GM19452 (cell line): Measurements from ENCODE around the gene PIK3IP1.

ENCODE experiments used
- ATAC-seq: cut with Tn5 transposase; IDR thresholded peaks from one replicate; pipeline ENCODE4 v1.9.1; 2021; ENCODE audit not compliant: unreplicated experiment

The PIK3IP1 gene

DNA sequence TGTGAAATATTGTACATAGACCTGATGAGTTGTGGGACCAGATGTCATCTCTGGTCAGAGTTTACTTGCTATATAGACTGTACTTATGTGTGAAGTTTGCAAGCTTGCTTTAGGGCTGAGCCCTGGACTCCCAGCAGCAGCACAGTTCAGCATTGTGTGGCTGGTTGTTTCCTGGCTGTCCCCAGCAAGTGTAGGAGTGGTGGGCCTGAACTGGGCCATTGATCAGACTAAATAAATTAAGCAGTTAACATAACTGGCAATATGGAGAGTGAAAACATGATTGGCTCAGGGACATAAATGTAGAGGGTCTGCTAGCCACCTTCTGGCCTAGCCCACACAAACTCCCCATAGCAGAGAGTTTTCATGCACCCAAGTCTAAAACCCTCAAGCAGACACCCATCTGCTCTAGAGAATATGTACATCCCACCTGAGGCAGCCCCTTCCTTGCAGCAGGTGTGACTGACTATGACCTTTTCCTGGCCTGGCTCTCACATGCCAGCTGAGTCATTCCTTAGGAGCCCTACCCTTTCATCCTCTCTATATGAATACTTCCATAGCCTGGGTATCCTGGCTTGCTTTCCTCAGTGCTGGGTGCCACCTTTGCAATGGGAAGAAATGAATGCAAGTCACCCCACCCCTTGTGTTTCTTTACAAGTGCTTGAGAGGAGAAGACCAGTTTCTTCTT is 12.3 kb downstream of the PIK3IP1 start:
- no peak for ATAC-seq

DNA sequence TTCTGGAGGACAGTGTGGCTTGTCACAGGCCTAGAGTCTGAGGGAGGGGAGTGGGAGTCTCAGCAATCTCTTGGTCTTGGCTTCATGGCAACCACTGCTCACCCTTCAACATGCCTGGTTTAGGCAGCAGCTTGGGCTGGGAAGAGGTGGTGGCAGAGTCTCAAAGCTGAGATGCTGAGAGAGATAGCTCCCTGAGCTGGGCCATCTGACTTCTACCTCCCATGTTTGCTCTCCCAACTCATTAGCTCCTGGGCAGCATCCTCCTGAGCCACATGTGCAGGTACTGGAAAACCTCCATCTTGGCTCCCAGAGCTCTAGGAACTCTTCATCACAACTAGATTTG is 13.0 kb downstream of the PIK3IP1 start:
- ATAC-seq, result no peak

DNA sequence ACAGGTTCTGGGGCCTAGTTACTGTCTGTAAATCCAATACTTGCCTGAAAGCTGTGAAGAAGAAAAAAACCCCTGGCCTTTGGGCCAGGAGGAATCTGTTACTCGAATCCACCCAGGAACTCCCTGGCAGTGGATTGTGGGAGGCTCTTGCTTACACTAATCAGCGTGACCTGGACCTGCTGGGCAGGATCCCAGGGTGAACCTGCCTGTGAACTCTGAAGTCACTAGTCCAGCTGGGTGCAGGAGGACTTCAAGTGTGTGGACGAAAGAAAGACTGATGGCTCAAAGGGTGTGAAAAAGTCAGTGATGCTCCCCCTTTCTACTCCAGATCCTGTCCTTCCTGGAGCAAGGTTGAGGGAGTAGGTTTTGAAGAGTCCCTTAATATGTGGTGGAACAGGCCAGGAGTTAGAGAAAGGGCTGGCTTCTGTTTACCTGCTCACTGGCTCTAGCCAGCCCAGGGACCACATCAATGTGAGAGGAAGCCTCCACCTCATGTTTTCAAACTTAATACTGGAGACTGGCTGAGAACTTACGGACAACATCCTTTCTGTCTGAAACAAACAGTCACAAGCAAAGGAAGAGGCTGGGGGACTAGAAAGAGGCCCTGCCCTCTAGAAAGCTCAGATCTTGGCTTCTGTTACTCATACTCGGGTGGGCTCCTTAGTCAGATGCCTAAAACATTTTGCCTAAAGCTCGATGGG is 13.5 kb downstream of the PIK3IP1 start:
- no peak for ATAC-seq

DNA sequence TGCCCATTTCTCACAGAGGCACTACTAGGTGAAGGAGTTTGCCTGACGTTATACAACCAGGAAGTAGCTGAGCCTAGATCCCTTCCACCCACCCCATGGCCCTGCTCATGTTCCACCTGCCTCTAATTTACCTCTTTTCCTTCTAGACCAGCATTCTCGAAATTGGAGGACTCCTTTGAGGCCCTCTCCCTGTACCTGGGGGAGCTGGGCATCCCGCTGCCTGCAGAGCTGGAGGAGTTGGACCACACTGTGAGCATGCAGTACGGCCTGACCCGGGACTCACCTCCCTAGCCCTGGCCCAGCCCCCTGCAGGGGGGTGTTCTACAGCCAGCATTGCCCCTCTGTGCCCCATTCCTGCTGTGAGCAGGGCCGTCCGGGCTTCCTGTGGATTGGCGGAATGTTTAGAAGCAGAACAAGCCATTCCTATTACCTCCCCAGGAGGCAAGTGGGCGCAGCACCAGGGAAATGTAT is 14.1 kb downstream of the PIK3IP1 start:
- no peak for ATAC-seq

DNA sequence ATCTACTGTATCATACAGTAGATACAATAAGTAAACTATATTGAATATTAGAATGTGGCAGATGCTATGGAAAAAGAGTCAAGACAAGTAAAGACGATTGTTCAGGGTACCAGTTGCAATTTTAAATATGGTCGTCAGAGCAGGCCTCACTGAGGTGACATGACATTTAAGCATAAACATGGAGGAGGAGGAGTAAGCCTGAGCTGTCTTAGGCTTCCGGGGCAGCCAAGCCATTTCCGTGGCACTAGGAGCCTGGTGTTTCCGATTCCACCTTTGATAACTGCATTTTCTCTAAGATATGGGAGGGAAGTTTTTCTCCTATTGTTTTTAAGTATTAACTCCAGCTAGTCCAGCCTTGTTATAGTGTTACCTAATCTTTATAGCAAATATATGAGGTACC is 14.5 kb downstream of the PIK3IP1 start:
- no peak for ATAC-seq

DNA sequence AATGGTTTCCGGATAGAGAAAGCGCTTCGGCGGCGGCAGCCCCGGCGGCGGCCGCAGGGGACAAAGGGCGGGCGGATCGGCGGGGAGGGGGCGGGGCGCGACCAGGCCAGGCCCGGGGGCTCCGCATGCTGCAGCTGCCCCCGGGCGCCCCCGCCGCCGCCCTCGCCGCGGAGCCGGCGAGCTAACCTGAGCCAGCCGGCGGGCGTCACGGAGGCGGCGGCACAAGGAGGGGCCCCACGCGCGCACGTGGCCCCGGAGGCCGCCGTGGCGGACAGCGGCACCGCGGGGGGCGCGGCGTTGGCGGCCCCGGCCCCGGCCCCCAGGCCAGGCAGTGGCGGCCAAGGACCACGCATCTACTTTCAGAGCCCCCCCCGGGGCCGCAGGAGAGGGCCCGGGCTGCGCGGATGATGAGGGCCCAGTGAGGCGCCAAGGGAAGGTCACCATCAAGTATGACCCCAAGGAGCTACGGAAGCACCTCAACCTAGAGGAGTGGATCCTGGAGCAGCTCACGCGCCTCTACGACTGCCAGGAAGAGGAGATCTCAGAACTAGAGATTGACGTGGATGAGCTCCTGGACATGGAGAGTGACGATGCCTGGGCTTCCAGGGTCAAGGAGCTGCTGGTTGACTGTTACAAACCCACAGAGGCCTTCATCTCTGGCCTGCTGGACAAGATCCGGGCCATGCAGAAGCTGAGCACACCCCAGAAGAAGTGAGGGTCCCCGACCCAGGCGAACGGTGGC is 15.7 kb downstream of the PIK3IP1 start:
- no peak for ATAC-seq

DNA sequence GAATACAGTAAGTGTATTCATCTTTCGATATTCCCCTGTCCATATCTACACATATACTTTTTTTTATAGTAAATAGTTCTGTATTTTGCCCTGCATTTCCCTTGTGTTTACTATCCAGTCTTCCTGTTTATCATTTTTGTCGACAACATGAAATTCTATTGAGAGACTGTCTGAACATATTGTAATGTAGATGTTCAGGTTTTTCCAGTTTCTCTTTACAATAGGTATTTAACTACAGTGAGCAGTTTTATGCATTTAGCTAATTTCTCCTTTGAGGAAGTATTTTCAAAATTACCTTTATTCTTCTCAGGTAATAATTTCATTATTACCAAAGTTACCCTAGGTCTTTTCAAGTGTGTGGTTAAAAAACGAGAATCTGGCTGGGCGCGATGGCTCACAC is 16.7 kb downstream of the PIK3IP1 start:
- ATAC-seq, result no peak

DNA sequence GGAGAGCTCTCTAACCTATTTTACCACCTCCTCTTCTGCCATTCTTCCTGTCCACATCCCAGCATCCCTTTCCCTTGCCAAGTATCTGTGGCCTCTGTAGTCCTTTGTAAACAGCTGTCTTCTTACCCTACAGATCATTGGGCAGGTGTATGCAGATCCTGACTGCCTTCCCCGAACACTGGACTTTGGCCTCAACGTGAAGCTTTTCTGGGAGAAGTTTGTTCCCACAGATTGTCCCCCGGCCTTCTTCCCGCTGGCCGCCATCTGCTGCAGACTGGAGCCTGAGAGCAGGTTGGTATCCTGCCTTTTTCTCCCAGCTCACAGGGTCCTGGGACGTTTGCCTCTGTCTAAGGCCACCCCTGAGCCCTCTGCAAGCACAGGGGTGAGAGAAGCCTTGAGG is 17.3 kb downstream of the PIK3IP1 start:
- no peak for ATAC-seq

DNA sequence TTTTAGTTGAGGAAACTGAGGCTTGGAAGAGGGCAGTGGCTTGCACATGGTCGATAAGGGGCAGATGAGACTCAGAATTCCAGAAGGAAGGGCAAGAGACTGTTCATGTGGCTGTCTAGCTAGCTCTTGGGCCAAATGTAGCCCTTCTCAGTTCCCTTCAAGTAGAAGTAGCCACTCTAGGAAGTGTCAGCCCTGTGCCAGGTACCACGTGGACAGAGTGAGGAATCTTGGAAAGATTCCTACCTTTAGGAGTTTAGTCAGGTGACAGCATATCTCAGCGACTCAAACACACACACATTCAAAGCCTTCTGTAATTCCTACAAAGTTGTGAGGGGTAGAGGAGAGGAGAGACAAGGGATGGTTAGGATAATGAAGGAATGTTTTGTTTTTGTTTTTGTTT is 18.3 kb downstream of the PIK3IP1 start:
- no peak for ATAC-seq

DNA sequence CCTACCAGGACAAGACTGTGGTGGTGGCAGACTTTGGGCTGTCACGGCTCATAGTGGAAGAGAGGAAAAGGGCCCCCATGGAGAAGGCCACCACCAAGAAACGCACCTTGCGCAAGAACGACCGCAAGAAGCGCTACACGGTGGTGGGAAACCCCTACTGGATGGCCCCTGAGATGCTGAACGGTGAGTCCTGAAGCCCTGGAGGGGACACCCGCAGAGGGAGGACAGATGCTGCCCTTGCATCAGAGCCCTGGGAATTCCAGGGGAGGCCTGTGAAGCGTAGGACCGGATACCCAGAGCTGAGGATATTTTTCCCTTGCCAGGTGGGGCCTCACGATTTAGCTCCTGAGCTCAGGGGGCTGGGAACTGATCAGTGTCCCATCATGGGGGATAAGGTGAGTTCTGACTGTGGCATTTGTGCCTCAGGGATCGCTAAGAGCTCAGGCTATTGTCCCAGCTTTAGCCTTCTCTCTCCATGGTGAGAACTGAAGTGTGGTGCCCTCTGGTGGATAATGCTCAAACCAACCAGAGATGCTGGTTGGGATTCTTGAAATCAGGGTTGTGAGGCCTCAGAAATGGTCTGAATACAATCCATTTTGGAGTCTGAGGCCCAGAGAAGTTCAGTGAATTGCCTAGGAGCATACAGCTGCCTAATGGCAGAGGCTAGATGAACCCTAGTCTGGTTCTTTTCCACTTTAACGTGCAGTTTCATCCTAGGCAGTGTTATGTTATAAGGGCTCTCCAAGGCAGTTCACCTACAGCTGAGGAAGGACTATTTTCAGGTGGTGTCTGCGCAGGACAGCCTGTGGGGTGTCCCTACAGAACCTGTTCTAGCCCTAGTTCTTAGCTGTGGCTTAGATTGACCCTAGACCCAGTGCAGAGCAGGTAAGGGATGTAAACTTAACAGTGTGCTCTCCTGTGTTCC is 19.5 kb downstream of the PIK3IP1 start:
- ATAC-seq, result no peak

DNA sequence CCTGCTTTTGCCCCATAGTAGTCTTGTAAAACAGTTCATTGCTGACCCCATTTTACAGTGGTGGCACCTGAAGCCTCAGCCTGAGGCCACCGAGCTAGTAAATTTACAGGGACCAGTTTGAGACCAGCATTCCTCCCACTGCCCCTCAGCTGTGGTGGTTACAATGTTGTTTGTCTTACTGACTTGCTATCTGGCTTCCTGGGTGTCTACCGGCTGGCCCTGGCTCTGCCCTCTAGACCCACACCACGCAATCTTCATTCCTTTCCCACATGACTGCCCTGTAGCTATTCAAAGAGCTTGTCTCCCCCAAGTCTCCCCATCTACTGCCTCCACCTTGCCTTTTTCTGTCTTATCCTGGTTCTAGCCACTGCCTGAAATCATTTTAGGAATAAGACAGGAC is 20.8 kb downstream of the PIK3IP1 start:
- ATAC-seq, result no peak

DNA sequence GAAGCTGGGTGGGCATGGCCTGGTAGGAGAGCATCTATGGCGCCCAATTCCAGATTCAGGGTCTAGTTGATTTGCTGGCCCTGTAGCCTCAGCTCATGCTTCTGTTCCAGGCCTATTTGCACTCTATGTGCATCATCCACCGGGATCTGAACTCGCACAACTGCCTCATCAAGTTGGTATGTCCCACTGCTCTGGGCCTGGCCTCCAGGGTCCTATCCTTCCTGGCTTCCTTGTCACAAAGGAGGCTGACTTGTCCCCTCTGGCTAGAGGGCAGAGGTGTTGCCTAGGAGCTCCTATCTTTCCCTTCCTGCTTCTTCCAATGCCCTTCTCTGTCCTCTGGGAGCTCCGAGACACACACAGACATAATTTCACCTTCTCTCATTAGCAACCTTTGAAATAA is 21.3 kb downstream of the PIK3IP1 start:
- no peak for ATAC-seq

DNA sequence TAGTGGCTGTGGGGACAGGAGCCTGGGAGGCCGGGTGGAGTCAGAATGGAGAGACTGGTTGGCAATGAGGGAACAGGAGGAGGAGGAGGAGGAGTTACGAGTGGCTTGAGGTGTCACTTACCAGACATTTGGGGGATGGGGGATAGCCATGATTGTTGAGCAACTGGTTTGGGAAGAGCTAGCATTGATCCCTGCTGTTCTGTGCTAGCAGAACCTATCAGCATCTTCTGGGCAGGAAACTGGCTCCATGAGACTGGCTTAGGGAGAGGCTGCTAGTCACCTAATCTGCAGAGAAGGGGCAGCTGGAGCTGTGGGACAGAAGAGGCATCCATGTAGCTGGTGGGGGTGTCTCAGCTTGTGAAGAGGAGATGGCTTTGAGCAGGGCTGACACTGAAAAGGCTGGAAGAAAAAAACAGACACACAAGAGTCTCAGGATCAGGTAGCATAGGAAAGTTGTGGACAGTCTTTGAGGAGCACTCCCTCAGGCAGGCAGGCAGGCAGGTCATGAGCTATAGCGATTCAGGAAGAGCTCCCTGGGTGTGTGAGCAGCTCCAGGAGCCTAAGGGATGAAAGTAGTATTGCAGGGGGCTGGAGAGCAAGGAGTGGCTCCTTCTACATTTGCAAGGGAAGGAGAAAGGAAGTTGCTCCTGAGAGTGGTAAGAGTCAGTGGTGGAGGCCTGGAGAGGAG is 22.3 kb downstream of the PIK3IP1 start:
- no peak for ATAC-seq

DNA sequence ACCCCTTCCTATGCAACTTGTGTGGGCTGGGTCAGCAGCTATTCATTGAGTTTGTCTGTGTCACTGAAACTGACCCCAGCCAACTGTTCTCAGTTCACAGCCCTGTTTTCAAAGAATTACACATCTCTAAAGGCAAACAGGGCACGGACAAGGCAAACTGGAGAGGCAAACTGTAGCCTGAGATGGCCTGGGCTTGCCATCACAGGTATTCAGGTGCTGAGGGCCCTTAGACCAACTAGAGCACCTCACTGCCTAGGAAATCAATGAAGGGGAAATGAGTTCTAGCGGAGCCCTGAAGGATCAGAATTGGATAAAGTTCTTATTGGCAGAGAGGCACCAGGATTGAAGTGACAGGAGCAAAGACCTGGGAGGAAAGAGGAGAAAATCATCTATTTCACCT is 24.0 kb downstream of the PIK3IP1 start:
- no peak for ATAC-seq

DNA sequence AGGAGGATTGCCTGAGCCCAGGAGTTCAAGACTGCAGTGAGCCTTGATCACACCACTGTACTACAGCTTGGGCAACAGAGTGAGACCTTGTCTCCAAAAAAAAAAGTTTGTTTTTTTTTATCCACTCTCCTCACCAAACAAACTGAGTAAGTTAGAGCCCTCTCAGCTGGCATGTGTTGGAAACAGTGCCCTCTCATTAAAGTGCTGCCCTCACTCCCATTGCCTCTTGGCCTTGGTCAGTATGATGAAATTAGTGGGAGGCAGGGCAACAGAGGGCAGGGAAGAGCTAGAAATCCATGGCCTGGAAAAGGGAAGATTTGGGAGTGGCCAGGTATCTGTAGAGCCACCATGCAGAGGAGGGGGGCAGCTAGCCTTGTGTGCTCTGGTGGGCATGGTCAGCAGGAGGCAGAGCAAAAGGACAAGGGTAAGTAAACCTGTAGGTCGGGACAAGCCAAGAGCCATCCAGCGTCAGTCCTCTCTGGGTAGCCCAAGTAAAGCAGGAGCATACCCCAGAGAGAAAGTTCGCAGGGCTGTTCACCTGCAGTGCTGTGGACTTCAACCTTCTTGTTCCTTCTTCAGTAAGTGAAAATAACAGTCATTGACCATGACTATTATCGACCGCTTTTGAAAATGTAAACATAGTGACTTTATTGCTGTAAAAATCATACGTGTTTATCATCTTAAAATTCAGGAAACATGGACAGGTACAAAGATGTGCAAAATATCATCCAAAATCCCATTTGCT is 28.2 kb downstream of the PIK3IP1 start:
- ATAC-seq, result no peak

DNA sequence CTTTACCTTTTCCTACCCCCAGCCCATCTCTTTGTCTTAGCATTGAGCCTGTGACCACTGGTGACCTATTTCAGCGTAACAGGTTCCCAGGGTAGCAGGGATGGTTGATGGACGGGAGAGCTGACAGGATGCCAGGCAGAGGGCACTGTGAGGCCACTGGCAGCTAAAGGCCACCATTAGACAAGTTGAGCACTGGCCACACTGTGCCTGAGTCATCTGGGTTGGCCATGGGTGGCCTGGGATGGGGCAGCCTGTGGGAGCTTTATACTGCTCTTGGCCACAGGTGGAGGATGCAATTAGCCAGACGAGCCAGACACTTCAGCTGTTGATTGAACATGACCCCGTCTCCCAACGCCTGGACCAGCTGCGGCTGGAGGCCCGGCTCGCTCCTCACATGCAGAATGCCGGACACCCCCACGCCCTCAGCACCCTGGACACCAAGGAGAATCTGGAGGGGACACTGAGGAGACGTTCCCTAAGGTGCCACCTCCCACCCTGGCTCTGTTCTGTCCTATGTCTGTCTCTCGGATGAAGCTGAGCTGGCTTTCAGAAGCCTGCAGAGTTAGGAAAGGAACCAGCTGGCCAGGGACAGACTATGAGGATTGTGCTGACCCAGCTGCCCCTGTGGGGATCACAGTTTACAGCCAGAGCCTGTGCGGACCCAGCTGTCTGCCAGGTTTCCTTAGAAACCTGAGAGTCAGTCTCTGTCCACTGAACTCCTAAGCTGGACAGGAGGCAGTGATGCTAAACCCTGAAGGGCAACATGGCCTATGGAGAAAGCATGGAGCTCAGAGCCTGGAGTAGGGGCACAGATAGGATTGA is 29.8 kb downstream of the PIK3IP1 start:
- no peak for ATAC-seq

DNA sequence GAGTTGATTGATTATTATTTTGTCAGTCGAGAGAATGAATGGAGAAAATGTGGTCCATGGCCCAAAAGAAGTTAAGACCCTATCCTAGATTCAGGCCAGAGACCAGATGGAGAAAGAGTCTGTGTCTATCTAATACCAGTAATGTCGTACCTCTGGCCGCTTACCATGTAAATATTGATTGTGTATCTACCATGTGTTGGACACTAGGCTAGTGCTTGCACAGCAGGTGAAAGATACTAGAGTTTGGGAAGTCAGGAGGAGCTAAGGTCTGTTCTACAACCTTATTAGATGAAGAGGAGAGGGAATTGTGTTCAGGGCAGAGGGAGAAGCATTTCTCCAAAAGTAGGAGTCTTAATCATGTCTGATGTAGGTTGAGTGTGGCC is 31.8 kb downstream of the PIK3IP1 start:
- ATAC-seq, result no peak

DNA sequence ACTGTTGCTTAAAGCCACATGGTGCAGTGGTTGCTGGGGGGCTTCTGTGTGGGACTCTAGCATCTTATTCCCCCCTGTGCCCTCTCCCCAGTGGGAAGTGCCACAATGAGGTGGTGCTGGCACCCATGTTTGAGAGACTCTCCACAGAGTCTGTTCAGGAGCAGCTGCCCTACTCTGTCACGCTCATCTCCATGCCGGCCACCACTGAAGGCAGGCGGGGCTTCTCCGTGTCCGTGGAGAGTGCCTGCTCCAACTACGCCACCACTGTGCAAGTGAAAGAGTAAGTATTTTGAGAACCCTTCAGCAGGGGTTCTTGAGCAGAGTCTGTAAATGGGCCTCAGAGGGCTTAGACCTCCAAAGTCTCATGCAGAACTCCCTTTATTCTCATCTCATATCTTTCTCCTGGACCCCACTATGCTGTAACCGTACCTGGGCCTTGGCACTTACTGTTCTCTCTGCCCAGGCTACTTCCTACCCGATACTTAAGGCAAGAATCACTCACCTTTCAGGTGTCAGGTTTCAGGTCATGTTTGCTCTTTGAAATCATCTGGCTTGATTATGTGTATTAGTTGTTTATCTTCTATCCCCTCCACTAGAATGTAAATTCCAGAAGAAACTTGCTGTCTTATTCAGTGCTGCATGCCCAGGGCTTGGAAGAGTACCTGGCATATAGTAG is 32.4 kb downstream of the PIK3IP1 start:
- ATAC-seq, result no peak
